OCI-M1 (cell line): Measurements from ENCODE around the gene ANKRD23.
"Not testable (repeated sequence)": the region's sequence is repeated elsewhere in the genome, so short reads cannot be mapped to it uniquely, and the experiment has no call there.

Source experiments
- DNase-seq: peaks from one replicate; lab custom pipeline; 2025; lab: John Stamatoyannopoulos, UW

ANKRD23 gene

GRCh38 chr2:96863056-96863455 lies 19.2 kb upstream of the ANKRD23 start:
- DNase-seq: not testable (repeated sequence)

- DNase-seq: no peak
Observed at GRCh38 chr2:96861074-96861473, 17.3 kb upstream of the ANKRD23 start.

GRCh38 chr2:96860065-96861029 lies 16.5 kb upstream of the ANKRD23 start:
- DNase-seq: peak; percentile 16

- no peak for DNase-seq
Observed at GRCh38 chr2:96859681-96860064, 15.9 kb upstream of the ANKRD23 start.

GRCh38 chr2:96859099-96859649 lies 15.4 kb upstream of the ANKRD23 start:
- peak; percentile 70 for DNase-seq

GRCh38 chr2:96857667-96858372 lies 14.0 kb upstream of the ANKRD23 start, which contains the start of gene ANKRD39:
ANKRD39 (minus strand) TSS chr2:96858016; CDS start chr2:96857987, 29 bp downstream.
- DNase-seq: peak; percentile 99

- peak; percentile 49 for DNase-seq
Observed at GRCh38 chr2:96856776-96857666, 13.2 kb upstream of the ANKRD23 start.

GRCh38 chr2:96853321-96853720 lies 9.5 kb upstream of the ANKRD23 start:
- DNase-seq: no peak

- DNase-seq: no peak
Observed at GRCh38 chr2:96852667-96853066, 8.8 kb upstream of the ANKRD23 start.

GRCh38 chr2:96848264-96848663 lies 4.4 kb upstream of the ANKRD23 start:
- no peak for DNase-seq

GRCh38 chr2:96847586-96847985 lies 3.8 kb upstream of the ANKRD23 start:
- no peak for DNase-seq

- no peak for DNase-seq
Observed at GRCh38 chr2:96846825-96847224, 3.0 kb upstream of the ANKRD23 start.

- DNase-seq: no peak
Observed at GRCh38 chr2:96844405-96844808, 586 bp upstream of the ANKRD23 start.

GRCh38 chr2:96842600-96842999 lies 1.2 kb downstream of the ANKRD23 start:
- no peak for DNase-seq

GRCh38 chr2:96841701-96842495 lies 1.9 kb downstream of the ANKRD23 start:
- DNase-seq: no peak

- no peak for DNase-seq
Observed at GRCh38 chr2:96839875-96840850, 3.7 kb downstream of the ANKRD23 start.

- DNase-seq: no peak
Observed at GRCh38 chr2:96839293-96839874, 4.4 kb downstream of the ANKRD23 start.

- DNase-seq: no peak
Observed at GRCh38 chr2:96838345-96839292, 5.2 kb downstream of the ANKRD23 start.
